CD8-positive, alpha-beta memory T cell (primary cell): Measurements from ENCODE around the gene IFTAP. TPM values are rescaled to one million over a fixed set of nuclear protein-coding genes. Genes with fewer than 3 reads are reported as not detected.
"Not testable (repeated sequence)": the region's sequence is repeated elsewhere in the genome, so short reads cannot be mapped to it uniquely, and the experiment has no call there.

Experiments used
- CTCF ChIA-PET: fragments of 350-600 bp; sonication (Branson Sonifier 250); formaldehyde crosslinking; loops from one replicate; lab custom pipeline; 2021; ENCODE audit warnings: antibody characterized with exemption; lab: Charles Lee
- POLR2A ChIA-PET: fragments of 350-600 bp; sonication (Branson Sonifier 250); formaldehyde crosslinking; loops from one replicate; lab custom pipeline; 2021; ENCODE audit warnings: antibody characterized with exemption; lab: Charles Lee
- DNase-seq, 5 donors: peaks; one replicate each; pipeline versions ENCODE4 v3.0.0 to v3.0.0-alpha.2; 2020 to 2022; ENCODE audit warnings: mixed read lengths in 1 of 5
- H3K27ac ChIP-seq: one replicate; pipeline ENCODE4 v1.7.0; 2013; ENCODE audit warnings: low read depth, mild to moderate bottlenecking, low read length, moderate library complexity
- H3K27me3 ChIP-seq: 2 replicates; pipeline ENCODE4 v1.7.0; 2013; ENCODE audit warnings: low read length, mild to moderate bottlenecking; ENCODE audit not compliant: insufficient read depth, poor library complexity, severe bottlenecking
- H3K36me3 ChIP-seq: 2 replicates; pipeline ENCODE4 v1.7.0; 2013; ENCODE audit warnings: mild to moderate bottlenecking, low read length, moderate library complexity; ENCODE audit not compliant: insufficient read depth
- H3K4me1 ChIP-seq: 2 replicates; pipeline ENCODE4 v1.7.0; 2013; ENCODE audit warnings: mild to moderate bottlenecking, low read length, moderate library complexity; ENCODE audit not compliant: insufficient read depth
- H3K4me3 ChIP-seq: 2 replicates; pipeline ENCODE4 v1.7.0; 2013; ENCODE audit warnings: mild to moderate bottlenecking, low read length
- H3K9me3 ChIP-seq: 2 replicates; pipeline ENCODE4 v1.7.0; 2013; ENCODE audit warnings: mild to moderate bottlenecking, low read length
- H3K27ac Mint-ChIP-seq, 8 donors: one replicate each; pipeline ENCODE4 v1.8.0; 2020 to 2021; ENCODE audit warnings: mixed read lengths in 8 of 8, mild to moderate bottlenecking in 6 of 8, inconsistent platforms in 3 of 8, moderate library complexity in 3 of 8
- H3K27me3 Mint-ChIP-seq, 2 donors: one replicate each; pipeline ENCODE4 v1.8.0; 2020 to 2021; ENCODE audit warnings: mixed read lengths in 2 of 2, mild to moderate bottlenecking in 1 of 2, moderate library complexity in 1 of 2
- H3K36me3 Mint-ChIP-seq, 3 donors: one replicate each; pipeline ENCODE4 v1.8.0; 2020 to 2021; ENCODE audit warnings: mixed read lengths in 3 of 3, inconsistent platforms in 1 of 3, mild to moderate bottlenecking in 1 of 3
- H3K4me1 Mint-ChIP-seq, 3 donors: one replicate each; pipeline ENCODE4 v1.8.0; 2020 to 2021; ENCODE audit warnings: mixed read lengths in 3 of 3, inconsistent platforms in 1 of 3, mild to moderate bottlenecking in 1 of 3
- H3K4me3 Mint-ChIP-seq, 7 donors: one replicate each; pipeline ENCODE4 v1.8.0; 2020 to 2021; ENCODE audit warnings: mixed read lengths in 7 of 7, mild to moderate bottlenecking in 6 of 7, moderate library complexity in 4 of 7, inconsistent platforms in 2 of 7
- H3K9me3 Mint-ChIP-seq, 5 donors: one replicate each; pipeline ENCODE4 v1.8.0; 2020 to 2022; ENCODE audit warnings: mixed read lengths in 5 of 5, mild to moderate bottlenecking in 3 of 5, moderate library complexity in 2 of 5, inconsistent platforms in 1 of 5
- polyA plus RNA-seq: library from polyadenylated mRNA; unstranded; fragments of 300-500 nt; fragmentation: Illumina TruSeq; gene quantifications from one replicate; pipeline ENCODE4 v1.2.3, GENCODE V29; 2021
- total RNA-seq, 2 experiments: library from RNA; stranded (reverse); gene quantifications; one replicate each; pipeline ENCODE4 v1.2.3, GENCODE V29; 2021

IFTAP gene
- total and polyA plus RNA-seq, 3 experiments from 2014 or later: 4.1 to 6.0 (median 5.7) TPM

DNA sequence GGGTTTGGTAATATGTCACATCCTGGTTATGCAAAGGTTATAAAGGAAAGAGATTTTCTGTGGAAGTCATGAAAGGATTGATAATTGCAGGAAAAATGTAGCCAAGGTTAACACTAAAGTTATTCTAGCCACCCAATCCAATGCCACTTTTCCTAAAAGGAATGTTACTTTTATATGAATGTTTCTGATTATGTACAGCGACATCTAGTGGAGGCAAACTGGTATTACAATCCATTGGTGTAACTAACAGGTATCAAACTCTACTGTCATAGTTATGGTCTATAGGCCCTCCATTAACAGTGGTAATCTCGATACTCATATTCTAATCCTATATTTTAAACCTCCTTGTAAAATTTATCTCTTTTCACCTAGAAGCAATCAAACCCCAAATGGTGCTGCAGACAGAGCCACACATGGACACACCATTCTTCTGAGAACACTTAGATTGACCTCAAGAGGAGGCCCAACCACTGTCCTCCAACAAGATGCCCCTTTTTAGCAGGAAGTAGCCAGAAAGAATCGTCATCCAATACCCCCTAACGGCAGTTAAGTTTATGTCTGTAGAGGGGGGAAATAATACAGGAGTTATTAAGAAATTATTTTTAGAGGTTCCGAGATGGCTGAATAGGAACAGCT is 78.6 kb downstream of the IFTAP start:
- Histone ChIP-seq H3K27ac (no peak overlapping the region), H3K4me1 (no peaks in the 10 kb centered on the region), H3K27me3 (no peaks in the 10 kb centered on the region), H3K4me3 (no peak overlapping the region), H3K9me3 (no peaks in the 10 kb centered on the region), H3K36me3 (no peaks in the 10 kb centered on the region)
- ChIA-PET CTCF (interaction anchor here (1.8 to 4.5 kb wide), 2 partner anchors 109 kb away, joined by 8 to 23 read pairs; no protein-coding TSS in a partner anchor), POLR2A (no interaction called here)
- Mint-ChIP-seq H3K36me3 (peaks cover 0 to 5% (median 0%) of the 10 kb centered on the region in 3 donors), H3K4me3 (no peak overlapping the region), H3K9me3 (peaks cover 0 to 4% (median 2%) of the 10 kb centered on the region in 5 donors), H3K27me3 (peaks cover 12 to 31% of the 10 kb centered on the region in 2 donors), H3K27ac (no peak overlapping the region), H3K4me1 (no peaks in the 10 kb centered on the region)
- DNase-seq: peak in 2 of 5 donors; percentile 24 to 32

DNA sequence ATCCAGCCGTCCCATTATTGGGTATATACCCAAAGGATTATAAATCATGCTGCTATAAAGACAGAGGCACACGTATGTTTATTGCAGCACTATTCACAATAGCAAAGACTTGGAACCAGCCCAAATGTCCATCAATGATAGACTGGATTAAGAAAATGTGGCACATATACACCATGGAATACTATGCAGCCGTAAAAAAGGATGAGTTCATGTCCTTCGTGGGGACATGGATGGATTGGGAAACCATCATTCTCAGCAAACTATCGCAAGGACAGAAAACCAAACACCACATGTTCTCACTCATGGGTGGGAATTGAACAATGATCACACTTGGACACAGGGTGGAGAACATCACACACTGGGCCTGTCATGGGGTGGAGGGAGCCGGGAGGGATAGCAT is 85.2 kb downstream of the IFTAP start:
- H3K36me3 ChIP-seq, H3K36me3 Mint-ChIP-seq, H3K4me1 Mint-ChIP-seq, H3K9me3 Mint-ChIP-seq, H3K4me3 Mint-ChIP-seq, H3K9me3 ChIP-seq, POLR2A ChIA-PET, H3K27me3 ChIP-seq, H3K4me3 ChIP-seq, H3K27ac Mint-ChIP-seq, DNase-seq, H3K4me1 ChIP-seq, H3K27ac ChIP-seq, CTCF ChIA-PET: not testable (repeated sequence)
- peaks cover 12 to 52% of the 10 kb centered on the region in 2 donors for H3K27me3 Mint-ChIP-seq

GRCh38 chr11:36683818-36684217 is 89.5 kb downstream of the IFTAP start:
- Mint-ChIP-seq H3K9me3 (peaks cover 0 to 8% (median 3%) of the 10 kb centered on the region in 5 donors), H3K27me3 (peaks cover 14 to 56% of the 10 kb centered on the region in 2 donors), H3K4me3 (no peak overlapping the region), H3K27ac (no peak overlapping the region), H3K36me3 (no peaks in the 10 kb centered on the region), H3K4me1 (peaks cover 2 to 14% (median 13%) of the 10 kb centered on the region in 3 donors)
- Histone ChIP-seq H3K9me3 (no peaks in the 10 kb centered on the region), H3K4me3 (no peak overlapping the region), H3K4me1 (peaks cover 13% of the 10 kb centered on the region), H3K27me3 (peaks cover 14% of the 10 kb centered on the region), H3K36me3 (no peaks in the 10 kb centered on the region), H3K27ac (no peak overlapping the region)
- CTCF ChIA-PET: no interaction called here
- no peak for DNase-seq
- POLR2A ChIA-PET: no interaction called here

GRCh38 chr11:36684840-36685801 is 90.8 kb downstream of the IFTAP start:
- Mint-ChIP-seq H3K4me3 (peak overlapping the region in 1 of 7 donors; percentile 70), H3K36me3 (no peaks in the 10 kb centered on the region), H3K27ac (peak overlapping the region in 1 of 8 donors; percentile 9), H3K27me3 (peaks cover 22 to 69% of the 10 kb centered on the region in 2 donors), H3K9me3 (peaks cover 0 to 4% (median 0%) of the 10 kb centered on the region in 5 donors), H3K4me1 (peaks cover 2 to 14% (median 13%) of the 10 kb centered on the region in 3 donors)
- no peak overlapping the region for H3K27ac ChIP-seq
- no peaks in the 10 kb centered on the region for H3K36me3 ChIP-seq
- DNase-seq: peak in 4 of 5 donors; percentile 1 to 67 (median 50)
- H3K9me3 ChIP-seq: no peaks in the 10 kb centered on the region
- peaks cover 13% of the 10 kb centered on the region for H3K4me1 ChIP-seq
- peaks cover 16% of the 10 kb centered on the region for H3K27me3 ChIP-seq
- no peak overlapping the region for H3K4me3 ChIP-seq
- ChIA-PET POLR2A (no interaction called here), CTCF (interaction anchor here (0.7 kb wide), 1 partner anchor 11 kb away, joined by 3 read pairs; no protein-coding TSS in a partner anchor)

DNA sequence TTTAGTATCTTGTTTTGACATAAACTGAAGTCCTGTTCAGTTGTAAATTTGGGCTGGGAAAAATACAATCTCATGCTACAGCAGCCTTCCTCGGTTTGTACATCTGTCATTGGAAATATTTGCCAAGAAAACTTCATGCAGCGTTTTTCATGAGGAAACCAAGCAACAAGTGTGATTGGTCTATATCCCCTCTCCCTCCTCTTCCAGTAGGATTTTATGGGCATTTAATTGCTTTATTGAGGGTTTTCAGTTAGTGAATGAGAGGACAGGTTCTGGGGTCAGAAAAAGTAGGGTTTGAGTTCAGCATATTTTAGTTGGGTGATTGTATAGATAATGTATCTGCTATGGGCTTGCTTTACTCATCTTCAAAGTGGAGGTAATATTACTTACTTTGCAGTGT is 93.8 kb downstream of the IFTAP start:
- Histone ChIP-seq H3K27ac (no peak overlapping the region), H3K4me1 (peaks cover 13% of the 10 kb centered on the region), H3K4me3 (no peak overlapping the region), H3K9me3 (no peaks in the 10 kb centered on the region), H3K27me3 (peaks cover 20% of the 10 kb centered on the region), H3K36me3 (no peaks in the 10 kb centered on the region)
- H3K27ac Mint-ChIP-seq: peak overlapping the region in 1 of 8 donors; percentile 17
- peaks cover 2 to 14% (median 13%) of the 10 kb centered on the region in 3 donors for H3K4me1 Mint-ChIP-seq
- ChIA-PET CTCF (interaction anchor here (1.0 kb wide), 1 partner anchor 59 kb away, joined by 3 read pairs; no protein-coding TSS in a partner anchor), POLR2A (no interaction called here)
- H3K36me3 Mint-ChIP-seq: no peaks in the 10 kb centered on the region
- H3K27me3 Mint-ChIP-seq: peaks cover 20 to 65% of the 10 kb centered on the region in 2 donors
- H3K4me3 Mint-ChIP-seq: no peak overlapping the region
- no peak for DNase-seq
- H3K9me3 Mint-ChIP-seq: no peaks in the 10 kb centered on the region

- H3K27ac Mint-ChIP-seq: no peak overlapping the region
- no peak for DNase-seq
- H3K36me3 Mint-ChIP-seq: no peaks in the 10 kb centered on the region
- no peak overlapping the region for H3K27ac ChIP-seq
- H3K27me3 Mint-ChIP-seq: peaks cover 22 to 68% of the 10 kb centered on the region in 2 donors
- no peak overlapping the region for H3K4me3 ChIP-seq
- peaks cover 2 to 14% (median 13%) of the 10 kb centered on the region in 3 donors for H3K4me1 Mint-ChIP-seq
- H3K9me3 ChIP-seq: no peaks in the 10 kb centered on the region
- H3K9me3 Mint-ChIP-seq: no peaks in the 10 kb centered on the region
- ChIA-PET POLR2A (no interaction called here), CTCF (interaction anchor here (1.0 kb wide), 1 partner anchor 59 kb away, joined by 3 read pairs; no protein-coding TSS in a partner anchor)
- H3K36me3 ChIP-seq: no peaks in the 10 kb centered on the region
- H3K4me1 ChIP-seq: peaks cover 13% of the 10 kb centered on the region
- H3K27me3 ChIP-seq: peaks cover 20% of the 10 kb centered on the region
- H3K4me3 Mint-ChIP-seq: no peak overlapping the region
Observed at GRCh38 chr11:36688571-36689291, 94.4 kb downstream of the IFTAP start.

DNA sequence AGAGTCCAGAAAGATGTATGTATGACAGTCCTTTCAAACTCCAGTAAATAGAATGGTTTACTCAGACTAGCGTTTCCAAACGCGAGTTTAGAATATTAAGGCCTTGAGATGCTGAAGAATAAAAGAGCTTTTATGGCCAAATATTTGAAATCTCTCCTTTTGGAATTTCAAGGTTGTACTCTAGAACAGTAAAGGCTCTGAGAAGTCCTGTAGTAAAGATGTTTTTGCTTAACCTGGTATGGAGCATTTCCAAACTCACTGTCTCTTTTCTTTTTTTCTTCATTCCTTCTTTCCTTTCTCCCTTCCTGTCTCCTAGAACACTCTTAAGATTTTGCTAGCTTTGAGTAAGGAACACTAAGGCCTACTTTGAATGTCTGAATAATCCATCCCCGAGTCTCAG is 95.1 kb downstream of the IFTAP start:
- Mint-ChIP-seq H3K9me3 (no peaks in the 10 kb centered on the region), H3K4me3 (no peak overlapping the region), H3K4me1 (peaks cover under 1 to 11% (median 10%) of the 10 kb centered on the region in 3 donors), H3K27ac (no peak overlapping the region), H3K27me3 (peaks cover 22 to 68% of the 10 kb centered on the region in 2 donors), H3K36me3 (no peaks in the 10 kb centered on the region)
- DNase-seq: no peak
- Histone ChIP-seq H3K36me3 (no peaks in the 10 kb centered on the region), H3K4me3 (no peak overlapping the region), H3K9me3 (no peaks in the 10 kb centered on the region), H3K27me3 (peaks cover 20% of the 10 kb centered on the region), H3K4me1 (peaks cover 10% of the 10 kb centered on the region), H3K27ac (no peak overlapping the region)
- CTCF ChIA-PET: interaction anchor here (0.9 kb wide), 1 partner anchor 27 kb away, joined by 3 read pairs; no protein-coding TSS in a partner anchor
- POLR2A ChIA-PET: no interaction called here
